Measurements from ENCODE around the gene BTBD6. TPM values are rescaled to one million over a fixed set of nuclear protein-coding genes. Genes with fewer than 3 reads are reported as not detected.

BTBD6 gene
- total RNA-seq, result 49.5 TPM

DNA sequence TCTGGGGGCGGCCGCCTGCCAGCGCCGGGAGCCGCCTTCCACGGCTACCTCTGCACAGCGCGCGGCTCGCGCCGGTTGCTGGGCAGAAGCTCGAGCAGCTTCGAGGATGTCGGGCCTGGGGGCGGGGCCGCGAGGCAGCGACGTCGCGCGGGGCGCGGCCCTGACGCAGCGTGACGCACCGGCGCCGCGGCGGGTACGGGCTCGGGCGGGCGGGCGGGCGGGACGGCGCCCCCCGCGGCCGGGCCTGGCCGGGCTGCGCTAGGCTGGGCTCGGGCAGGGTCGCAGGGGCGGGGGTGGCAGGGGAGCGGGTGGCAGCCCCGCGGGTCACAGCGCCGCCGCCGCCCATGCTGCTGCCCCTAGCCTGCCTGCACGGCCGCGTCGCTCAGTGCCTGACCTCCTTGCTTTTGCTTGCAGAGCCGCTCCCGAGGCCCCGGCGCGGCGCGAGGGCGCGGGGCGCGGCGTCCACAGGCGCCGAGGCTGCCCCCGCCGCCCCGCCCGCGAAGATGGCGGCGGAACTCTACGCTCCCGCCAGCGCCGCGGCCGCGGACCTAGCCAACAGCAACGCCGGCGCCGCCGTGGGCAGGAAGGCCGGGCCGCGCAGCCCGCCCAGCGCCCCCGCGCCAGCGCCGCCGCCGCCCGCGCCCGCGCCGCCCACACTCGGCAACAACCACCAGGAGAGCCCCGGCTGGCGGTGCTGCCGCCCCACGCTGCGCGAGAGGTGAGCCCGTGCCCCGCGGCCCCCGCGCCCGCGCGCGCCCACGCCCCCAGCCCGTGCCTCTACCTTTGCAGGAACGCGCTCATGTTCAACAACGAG, at the start of gene BTBD6:
Gene BTBD6, plus strand, starts transcription at position 166 of the 814 bp plus-strand sequence. Its CDS starts 179 bp downstream, at position 345.

Other genes starting within 250 kb of the BTBD6 start
- gene CDCA4, start 227.4 kb upstream of the BTBD6 start, total RNA-seq, result 12.5 TPM
- gene GPR132, start 183.1 kb upstream of the BTBD6 start, total RNA-seq, result 0.94 TPM
- gene JAG2, start 79.8 kb upstream of the BTBD6 start, total RNA-seq, result 31.3 TPM
- gene NUDT14, start 67.2 kb upstream of the BTBD6 start, total RNA-seq, result 24.1 TPM
- 129 TPM for gene BRF1, start 52.5 kb downstream of the BTBD6 start, total RNA-seq
- gene PACS2, start 66.2 kb downstream of the BTBD6 start, total RNA-seq, result 168 TPM
- gene TEX22, start 150.0 kb downstream of the BTBD6 start, total RNA-seq, result 0.94 TPM
- gene MTA1, start 171.3 kb downstream of the BTBD6 start, total RNA-seq, result 97.7 TPM
- gene CRIP2, start 226.3 kb downstream of the BTBD6 start, total RNA-seq, result 104 TPM
- 1.6 TPM for gene CRIP1, start 238.4 kb downstream of the BTBD6 start, total RNA-seq
- 9.1 TPM for gene TEDC1, start 242.7 kb downstream of the BTBD6 start, total RNA-seq